Upper lobe of left lung (tissue), 4 donors: ENCODE data around the gene UBAP1.

Experiments used
- CTCF ChIP-seq, 6 experiments: fragments of 450-650 bp in 4 of 6; fragments of 200-600 bp in 2 of 6; sonication (generic) in 2 of 6; IDR thresholded peaks; one replicate each; pipeline ENCODE4 v1.5.1; 2016 to 2019; ENCODE audit warnings: antibody characterized with exemption in 6 of 6
- EP300 ChIP-seq, 4 donors: sonication (generic); formaldehyde crosslinking; IDR thresholded peaks; one replicate each; pipeline ENCODE4 v1.5.1; 2017; ENCODE audit warnings: antibody characterized with exemption in 4 of 4, control low read depth in 2 of 4
- POLR2AphosphoS5 ChIP-seq, 2 donors: sonication (generic); formaldehyde crosslinking; IDR thresholded peaks; one replicate each; pipeline ENCODE4 v1.5.1; 2017; ENCODE audit warnings: antibody characterized with exemption in 2 of 2

DNA sequence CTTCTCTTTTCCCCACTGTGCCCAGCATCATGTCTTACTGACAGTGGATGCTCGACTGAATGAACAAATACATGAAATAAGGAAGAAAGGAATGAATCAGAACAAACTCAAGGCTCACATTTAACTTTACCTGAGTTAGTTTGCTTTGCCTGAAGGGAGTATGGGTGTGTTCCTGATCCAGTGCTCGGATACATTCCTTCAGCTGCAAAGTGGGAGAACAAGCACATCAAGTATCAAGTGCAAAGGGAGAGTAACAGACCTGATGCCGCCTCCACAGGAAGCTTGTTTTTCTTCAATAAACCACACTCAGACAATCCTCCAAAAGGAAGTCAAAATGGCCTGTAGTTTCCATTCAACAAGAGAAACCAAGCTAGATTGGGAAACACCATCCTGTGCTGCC is 84.1 kb downstream of the UBAP1 start:
- TF ChIP-seq EP300 (IDR thresholded peaks at IDR 0.05) (no peak), CTCF (IDR thresholded peaks at IDR 0.05) (no peak), POLR2AphosphoS5 (IDR thresholded peaks at IDR 0.05) (no peak)
